HG03432 (cell line): Measurements from ENCODE around the gene TAF4.
"Not testable (repeated sequence)": the region's sequence is repeated elsewhere in the genome, so short reads cannot be mapped to it uniquely, and the experiment has no call there.

Experiments used
- ATAC-seq: cut with Tn5 transposase; IDR thresholded peaks from one replicate; pipeline ENCODE4 v1.9.1; 2021; ENCODE audit warnings: mild to moderate bottlenecking, moderate library complexity; ENCODE audit not compliant: unreplicated experiment

The TAF4 gene

GRCh38 chr20:62056975-62057374 is 8.7 kb downstream of the TAF4 start:
- no peak for ATAC-seq

DNA sequence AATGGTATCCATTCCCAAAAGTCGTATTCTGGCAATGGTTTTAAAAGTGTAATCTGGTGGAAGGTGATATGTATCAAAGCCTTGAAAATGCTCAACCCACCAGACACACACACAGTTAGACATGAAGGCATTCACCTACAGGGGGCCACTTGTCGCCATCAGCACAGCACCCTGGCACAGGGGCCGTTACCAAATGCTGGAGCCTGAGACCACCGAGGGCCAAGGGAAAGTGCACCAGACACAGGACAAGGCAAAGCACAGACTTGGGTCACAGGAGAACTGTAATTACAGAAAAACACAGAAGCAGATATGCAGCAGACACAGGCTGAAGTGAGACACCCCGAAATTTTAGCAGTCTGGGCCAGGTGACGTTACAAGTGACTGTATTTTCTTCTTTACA is 9.3 kb downstream of the TAF4 start:
- no peak for ATAC-seq

GRCh38 chr20:62055862-62056115 is 9.9 kb downstream of the TAF4 start:
- not testable (repeated sequence) for ATAC-seq

GRCh38 chr20:62055106-62055861 is 10.4 kb downstream of the TAF4 start:
- no peak for ATAC-seq

GRCh38 chr20:62054451-62054953 is 11.2 kb downstream of the TAF4 start:
- no peak for ATAC-seq

- ATAC-seq = no peak
These were observed 12.1 kb downstream of the TAF4 start for GRCh38 chr20:62053465-62054196.

GRCh38 chr20:62052842-62053464 is 12.7 kb downstream of the TAF4 start:
- no peak for ATAC-seq

DNA sequence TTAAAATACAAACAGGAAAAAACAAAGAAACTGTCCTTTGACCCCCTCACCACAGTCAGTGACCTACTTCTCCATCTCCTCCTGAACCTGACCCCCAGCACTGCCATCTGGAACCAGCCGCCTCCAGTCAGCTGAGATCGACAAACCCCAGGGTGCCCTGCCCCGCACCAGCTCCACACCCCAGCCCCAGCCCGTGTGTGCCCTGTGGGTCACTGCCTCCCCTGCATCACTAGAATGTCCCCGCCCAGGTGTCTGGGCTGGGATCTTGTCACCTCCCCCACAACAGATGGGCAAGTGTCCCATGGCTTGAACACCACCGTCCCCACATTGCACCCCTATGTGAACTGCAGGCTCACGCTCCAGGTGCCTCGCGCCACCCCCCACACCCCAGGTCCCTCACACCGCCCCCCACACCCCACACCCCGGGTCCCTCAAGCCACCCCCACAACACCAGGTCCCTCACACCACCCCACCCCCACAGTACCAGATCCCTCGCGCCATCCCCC is 13.3 kb downstream of the TAF4 start:
- no peak for ATAC-seq

DNA sequence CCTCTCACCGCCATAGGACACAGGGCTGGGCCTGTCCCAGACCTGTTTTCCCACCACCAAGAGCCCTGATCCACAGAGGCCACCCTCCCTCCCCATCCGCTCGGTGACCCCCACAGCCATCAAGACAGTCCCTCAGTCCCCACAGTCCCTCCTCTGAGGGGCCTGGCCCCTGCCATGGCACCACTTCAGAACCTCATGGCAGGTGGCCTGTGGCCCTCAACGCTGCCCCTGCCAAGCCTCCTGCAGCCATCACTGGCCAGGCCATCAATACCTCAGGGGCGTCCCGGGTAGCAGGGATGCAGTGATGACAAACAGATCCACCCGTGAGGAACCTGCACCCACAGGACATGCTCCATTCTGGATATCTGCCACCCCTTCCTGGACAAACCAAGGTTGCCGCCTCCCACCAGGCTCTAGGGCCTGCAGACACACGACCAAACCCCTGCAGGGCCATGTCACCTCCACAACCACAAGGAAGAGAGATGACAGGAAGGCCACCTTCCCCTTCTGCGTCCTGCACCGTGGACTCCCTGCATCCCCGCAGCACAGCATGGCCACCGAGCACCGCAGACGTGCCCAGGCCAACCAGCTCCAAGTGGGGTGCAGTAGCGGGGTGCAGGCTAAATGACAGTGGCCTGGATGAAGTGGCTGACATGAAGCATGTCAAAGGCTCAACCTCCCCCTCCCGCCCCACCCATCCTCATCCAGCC is 14.0 kb downstream of the TAF4 start:
- ATAC-seq = no peak

GRCh38 chr20:62051144-62051543 is 14.5 kb downstream of the TAF4 start:
- ATAC-seq = no peak

GRCh38 chr20:62050166-62051120 is 15.2 kb downstream of the TAF4 start:
- ATAC-seq = no peak

DNA sequence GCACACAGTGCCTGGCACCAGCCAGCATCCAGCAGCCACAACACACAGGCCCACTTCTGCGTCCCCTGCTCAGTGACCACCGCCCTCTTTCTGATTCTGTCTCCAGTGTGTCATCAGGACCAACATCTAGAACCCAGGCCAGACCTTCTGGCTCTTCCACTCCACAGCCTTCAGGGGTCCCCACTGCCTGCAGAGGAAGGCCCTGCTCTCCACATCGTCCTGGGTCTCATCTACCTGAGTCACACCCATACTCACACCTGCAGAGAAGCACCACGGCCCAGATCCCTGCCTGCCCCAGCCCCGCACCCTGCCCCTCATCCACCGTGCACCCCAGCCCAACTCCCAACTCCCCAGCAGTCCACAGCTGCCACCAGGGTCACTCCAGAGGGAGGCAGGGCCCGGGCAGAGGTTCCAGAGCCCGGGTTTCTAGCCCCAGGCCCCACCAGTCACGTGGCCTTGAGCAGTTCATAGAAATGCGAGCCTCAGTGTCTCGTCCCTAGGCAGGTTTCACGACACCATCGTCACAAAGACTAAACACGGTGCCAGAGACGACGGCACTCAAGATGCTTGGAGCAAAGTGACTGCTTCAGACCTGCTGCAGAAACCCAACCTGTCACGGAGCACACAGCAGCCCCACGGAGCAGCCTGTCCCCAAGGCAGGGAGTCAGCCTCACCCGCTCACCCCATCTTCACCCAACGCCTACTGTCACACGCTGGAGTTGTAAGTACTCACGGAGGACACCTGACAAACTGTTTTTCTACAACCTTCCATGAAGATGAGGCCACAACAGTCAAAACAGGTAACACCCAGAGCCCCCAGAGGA is 16.1 kb downstream of the TAF4 start:
- no peak for ATAC-seq

DNA sequence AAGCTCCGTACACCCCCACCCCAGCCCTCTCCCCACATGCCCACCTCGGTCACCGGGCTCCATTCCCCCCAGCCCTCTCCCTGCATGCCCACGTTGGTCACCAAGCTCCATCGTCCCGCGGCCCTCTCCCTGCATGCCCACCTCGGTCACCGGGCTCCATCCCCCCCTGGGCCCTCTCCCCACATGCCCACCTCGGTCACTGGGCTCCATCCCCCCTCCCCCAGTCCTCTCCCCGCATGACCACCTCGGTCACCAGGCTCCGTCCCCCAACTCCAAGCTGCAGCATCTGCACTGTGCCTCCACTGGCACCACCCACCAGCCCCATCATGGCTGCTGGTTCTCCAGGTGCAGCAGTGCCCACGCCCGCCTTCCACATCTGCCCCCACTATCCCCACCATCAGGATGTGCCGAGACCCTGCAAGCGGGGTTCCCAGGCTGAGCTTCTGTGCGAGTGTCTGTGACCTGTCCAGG is 16.8 kb downstream of the TAF4 start:
- no peak for ATAC-seq

GRCh38 chr20:62048346-62048761 is 17.3 kb downstream of the TAF4 start:
- no peak for ATAC-seq

DNA sequence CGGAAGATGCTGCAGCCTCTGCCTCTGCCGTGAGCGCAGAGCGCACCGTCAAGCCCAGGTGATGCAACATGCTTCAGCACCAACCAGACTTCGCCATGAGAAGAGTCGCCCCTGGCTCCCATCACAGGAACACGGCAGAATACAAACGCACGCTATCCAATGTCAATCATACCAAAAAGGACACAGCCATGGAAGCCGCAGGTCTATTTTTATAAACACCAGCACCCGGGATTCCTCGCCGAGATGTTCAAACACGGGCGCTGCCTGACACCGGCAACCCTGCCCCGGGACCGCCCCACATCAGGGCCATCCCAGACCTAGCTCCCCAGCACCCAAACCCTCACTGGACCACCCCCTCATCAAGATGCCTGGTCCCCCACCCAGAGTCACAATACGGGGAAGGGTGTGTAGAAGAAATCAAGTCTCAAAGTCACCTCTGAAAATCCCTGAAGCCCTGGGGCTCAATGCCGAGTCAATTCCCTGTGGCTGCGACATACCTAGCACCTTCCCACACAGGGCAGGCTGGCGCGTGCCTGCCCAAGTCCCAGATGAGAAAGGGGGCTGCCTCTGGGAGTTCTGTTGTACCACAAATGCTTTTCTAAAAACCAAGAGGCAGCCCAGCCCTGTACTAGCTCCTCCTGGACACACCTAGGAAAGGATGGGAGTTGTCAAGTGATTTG is 17.9 kb downstream of the TAF4 start:
- no peak for ATAC-seq

DNA sequence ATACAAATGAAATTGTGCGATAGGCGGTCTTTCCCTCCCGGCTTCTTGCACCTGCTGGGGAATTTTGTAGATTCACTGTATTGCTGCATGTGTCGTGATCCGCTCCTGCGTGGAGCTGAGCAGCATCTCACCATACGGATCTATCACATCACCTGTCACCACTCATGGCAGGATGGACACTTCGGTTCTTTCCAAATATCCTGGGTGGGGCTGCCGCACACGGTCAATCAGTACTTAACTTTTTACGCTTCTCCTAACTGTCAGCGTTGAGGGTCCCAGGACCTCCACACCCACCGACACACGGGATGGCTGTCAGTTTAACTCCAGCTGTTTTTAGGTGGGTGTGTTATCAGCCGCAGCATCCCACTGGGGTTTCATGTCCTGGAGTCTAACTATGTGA is 19.2 kb downstream of the TAF4 start:
- ATAC-seq = no peak

GRCh38 chr20:62045529-62046285 is 20.0 kb downstream of the TAF4 start:
- no peak for ATAC-seq

DNA sequence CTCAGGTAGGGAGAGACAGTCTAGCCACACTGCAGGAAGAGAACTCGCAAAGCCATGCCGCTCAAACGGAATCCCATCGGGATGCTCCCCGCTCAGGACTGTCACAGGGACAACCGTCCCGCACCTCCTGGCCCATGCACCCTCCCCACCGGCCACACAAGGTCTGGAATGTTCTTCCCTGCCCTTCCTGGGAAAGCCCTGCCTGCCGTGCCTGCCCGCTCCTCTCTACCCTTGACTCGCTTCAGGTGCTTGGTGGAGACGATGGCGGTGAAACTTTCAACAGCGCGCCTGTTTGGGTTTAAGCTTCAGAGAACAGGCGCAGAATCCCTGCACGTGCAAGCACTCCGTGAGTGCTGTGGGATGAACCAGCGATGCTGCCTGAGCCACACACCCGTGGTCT is 20.6 kb downstream of the TAF4 start:
- no peak for ATAC-seq
